ENCODE data around the gene POLR2L.

DNA sequence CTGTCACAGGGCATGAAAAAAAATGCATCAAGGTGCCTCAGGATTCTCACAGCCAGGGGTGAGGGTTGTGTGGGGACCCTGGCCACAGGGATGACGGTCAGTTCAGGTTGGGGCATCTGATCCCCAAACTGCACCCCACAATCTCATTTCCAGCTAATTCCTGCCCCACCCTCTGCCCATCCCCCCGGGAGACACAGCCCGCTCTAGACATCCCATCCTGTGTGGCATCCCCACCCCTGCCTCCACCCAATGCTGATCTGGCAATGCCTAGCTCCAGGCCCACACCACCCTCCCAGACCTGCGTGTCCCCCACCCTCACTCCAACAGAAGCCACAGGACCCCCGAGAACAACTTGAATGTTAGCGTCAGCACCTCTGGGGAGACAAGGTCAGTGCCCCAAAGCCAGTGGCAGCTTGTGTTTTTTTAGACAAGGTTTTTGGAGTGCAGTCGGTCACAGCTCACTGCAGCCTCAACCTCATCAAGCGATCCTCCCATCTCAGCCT lies 25.6 kb upstream of the POLR2L start:
- TF ChIP-seq POLR2AphosphoS5 (IDR thresholded peaks at IDR 0.05; ENCODE audit: low read depth, low read length) (no peak; the same call in 1 of the 2 replicates), SIN3A (IDR thresholded peaks at IDR 0.05; ENCODE audit: borderline replicate concordance, insufficient read depth, low read length) (no peak), TAF1 (IDR thresholded peaks at IDR 0.05; ENCODE audit: borderline replicate concordance, insufficient read depth, low read length) (0 out of 2 replicates have a peak, but pooled peaks have one; percentile 18)
- TF ChIP-seq, protein P1, sequence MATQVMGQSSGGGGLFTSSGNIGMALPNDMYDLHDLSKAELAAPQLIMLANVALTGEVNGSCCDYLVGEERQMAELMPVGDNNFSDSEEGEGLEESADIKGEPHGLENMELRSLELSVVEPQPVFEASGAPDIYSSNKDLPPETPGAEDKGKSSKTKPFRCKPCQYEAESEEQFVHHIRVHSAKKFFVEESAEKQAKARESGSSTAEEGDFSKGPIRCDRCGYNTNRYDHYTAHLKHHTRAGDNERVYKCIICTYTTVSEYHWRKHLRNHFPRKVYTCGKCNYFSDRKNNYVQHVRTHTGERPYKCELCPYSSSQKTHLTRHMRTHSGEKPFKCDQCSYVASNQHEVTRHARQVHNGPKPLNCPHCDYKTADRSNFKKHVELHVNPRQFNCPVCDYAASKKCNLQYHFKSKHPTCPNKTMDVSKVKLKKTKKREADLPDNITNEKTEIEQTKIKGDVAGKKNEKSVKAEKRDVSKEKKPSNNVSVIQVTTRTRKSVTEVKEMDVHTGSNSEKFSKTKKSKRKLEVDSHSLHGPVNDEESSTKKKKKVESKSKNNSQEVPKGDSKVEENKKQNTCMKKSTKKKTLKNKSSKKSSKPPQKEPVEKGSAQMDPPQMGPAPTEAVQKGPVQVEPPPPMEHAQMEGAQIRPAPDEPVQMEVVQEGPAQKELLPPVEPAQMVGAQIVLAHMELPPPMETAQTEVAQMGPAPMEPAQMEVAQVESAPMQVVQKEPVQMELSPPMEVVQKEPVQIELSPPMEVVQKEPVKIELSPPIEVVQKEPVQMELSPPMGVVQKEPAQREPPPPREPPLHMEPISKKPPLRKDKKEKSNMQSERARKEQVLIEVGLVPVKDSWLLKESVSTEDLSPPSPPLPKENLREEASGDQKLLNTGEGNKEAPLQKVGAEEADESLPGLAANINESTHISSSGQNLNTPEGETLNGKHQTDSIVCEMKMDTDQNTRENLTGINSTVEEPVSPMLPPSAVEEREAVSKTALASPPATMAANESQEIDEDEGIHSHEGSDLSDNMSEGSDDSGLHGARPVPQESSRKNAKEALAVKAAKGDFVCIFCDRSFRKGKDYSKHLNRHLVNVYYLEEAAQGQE (IDR thresholded peaks at IDR 0.05; ENCODE audit: insufficient read depth in 1 of 2, low read depth in 2 of 2, low read length in 2 of 2) = no peak
